H7 (cell line): ENCODE measurements around the gene PLD1. TPM values are rescaled to one million over a fixed set of nuclear protein-coding genes. Genes with fewer than 3 reads are reported as not detected.
"Not testable (repeated sequence)": the region's sequence is repeated elsewhere in the genome, so short reads cannot be mapped to it uniquely, and the experiment has no call there.

ENCODE experiments used
- DNase-seq: peaks from one replicate; pipeline ENCODE4 v3.0.0; 2012
- H3K27me3 ChIP-seq: 2 replicates; pipeline ENCODE4 v1.6.0; 2011; ENCODE audit warnings: mild to moderate bottlenecking, low read length; ENCODE audit not compliant: control insufficient read depth, insufficient read depth
- H3K36me3 ChIP-seq: replicated peaks from 2 replicates; pipeline ENCODE4 v1.5.1; 2011; ENCODE audit warnings: low read length; ENCODE audit not compliant: control insufficient read depth, insufficient read depth
- H3K4me3 ChIP-seq: 2 replicates; pipeline ENCODE4 v1.5.1; 2011; ENCODE audit warnings: low read depth, mild to moderate bottlenecking, control low read depth, low read length, moderate library complexity; ENCODE audit not compliant: insufficient read depth
- total RNA-seq: library from RNA; depleted of rRNA; stranded (reverse); fragments of >200 nt; shearing (Covaris generic); gene quantifications from 2 replicates; pipeline ENCODE4 v1.2.3, GENCODE V29; 2014; rRNA removed

PLD1 gene
- total RNA-seq, 1 experiment from 2014 or later = 2.3 TPM

DNA sequence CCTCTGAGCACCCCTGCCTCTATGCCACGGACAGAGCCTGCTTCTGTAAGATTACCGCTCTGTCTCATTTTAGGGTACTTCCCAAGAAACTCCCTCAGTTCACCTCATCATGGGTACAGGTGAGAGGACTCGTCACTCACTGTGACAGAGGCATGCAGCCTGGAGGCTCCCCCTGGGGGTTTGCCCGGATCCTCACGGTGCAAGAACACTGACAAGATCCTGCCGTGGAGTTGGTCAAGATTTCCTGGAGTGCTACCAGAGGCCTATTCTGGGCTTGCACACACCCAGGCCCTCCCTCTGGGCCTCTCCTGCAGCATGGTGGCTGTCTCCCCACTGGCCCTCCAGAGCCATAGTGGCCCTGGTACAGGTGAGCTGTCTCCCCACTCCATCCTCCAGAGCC is 247.0 kb downstream of the PLD1 start:
- no peaks in the 10 kb centered on the region for H3K27me3 ChIP-seq
- no peak overlapping the region for H3K4me3 ChIP-seq
- DNase-seq = no peak
- no peaks in the 10 kb centered on the region for H3K36me3 ChIP-seq

DNA sequence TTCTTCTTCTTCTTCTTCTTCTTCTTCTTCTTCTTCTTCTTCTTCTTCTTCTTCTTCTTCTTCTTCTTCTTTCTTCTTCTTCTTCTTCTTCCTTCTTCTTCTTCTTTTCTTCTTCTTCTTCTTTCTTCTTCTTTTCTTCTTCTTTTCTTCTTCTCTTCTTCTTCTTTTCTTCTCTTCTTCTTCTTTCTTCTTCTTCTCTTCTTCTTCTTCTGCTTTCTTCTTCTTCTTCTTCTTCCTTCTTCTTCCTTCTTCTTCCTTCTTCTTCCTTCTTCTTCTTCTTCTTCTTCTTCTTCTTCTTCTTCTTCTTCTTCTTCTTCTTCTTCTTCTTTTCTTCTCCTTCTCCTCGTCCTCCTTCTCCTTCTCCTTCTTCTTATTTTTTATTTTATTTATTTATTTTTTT is 247.8 kb downstream of the PLD1 start:
- not testable (repeated sequence) for H3K36me3 ChIP-seq, DNase-seq, H3K27me3 ChIP-seq, H3K4me3 ChIP-seq

DNA sequence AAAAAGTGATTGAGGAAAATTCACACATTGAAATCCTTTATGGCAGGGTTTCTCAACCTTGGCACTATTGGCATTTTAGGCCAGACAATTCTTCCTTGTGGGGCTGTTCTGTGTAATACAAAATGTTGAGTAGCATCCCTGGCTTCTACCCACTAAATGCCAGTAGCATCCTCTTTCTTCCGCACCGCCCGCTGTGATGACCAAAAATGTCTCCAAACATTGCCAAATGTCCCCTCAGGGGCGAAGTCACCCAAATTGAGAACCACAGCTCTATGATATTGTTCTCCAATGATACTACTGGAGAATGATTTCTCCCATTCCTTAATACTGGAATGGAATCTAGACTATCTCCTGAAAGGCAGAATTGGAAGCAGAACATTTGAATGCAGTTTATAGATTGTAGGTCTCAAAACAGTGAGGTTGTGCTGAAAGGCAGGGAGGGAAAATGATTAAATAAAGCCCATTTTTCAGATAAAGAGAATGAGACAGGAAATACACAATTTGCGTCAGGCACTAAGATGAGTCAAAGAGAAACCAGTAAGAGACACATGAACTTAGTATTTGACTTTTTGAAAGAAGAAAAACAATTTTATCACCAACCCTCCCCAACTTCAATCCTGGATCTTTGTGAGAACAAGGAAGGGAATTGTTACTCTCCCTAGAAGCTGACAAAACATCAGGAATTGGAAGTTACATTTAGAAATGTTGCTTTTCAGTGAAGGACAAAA is 248.5 kb downstream of the PLD1 start:
- DNase-seq = no peak
- no peaks in the 10 kb centered on the region for H3K36me3 ChIP-seq
- H3K27me3 ChIP-seq = no peaks in the 10 kb centered on the region
- H3K4me3 ChIP-seq = no peak overlapping the region

DNA sequence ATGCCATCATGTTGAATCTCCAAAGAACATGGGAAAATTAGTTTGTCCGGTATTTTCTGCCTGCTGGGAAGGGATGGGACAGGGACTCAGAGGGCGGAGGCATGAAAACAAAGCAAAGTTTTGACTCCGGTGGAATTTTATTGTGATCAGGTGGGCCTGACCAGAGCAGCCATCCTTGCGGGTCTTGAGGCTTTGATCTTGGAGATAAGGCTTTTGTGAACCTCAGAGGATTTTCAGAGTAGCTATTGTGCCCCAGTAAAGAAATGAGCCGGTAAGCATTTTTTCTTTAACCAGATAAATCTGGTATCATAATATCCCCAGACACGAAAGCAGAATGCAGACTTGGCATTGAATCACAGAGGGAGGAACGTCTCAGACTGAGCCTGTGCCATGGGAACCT is 250.7 kb downstream of the PLD1 start:
- no peak for DNase-seq
- Histone ChIP-seq H3K36me3 (no peaks in the 10 kb centered on the region), H3K4me3 (no peak overlapping the region), H3K27me3 (no peaks in the 10 kb centered on the region)

DNA sequence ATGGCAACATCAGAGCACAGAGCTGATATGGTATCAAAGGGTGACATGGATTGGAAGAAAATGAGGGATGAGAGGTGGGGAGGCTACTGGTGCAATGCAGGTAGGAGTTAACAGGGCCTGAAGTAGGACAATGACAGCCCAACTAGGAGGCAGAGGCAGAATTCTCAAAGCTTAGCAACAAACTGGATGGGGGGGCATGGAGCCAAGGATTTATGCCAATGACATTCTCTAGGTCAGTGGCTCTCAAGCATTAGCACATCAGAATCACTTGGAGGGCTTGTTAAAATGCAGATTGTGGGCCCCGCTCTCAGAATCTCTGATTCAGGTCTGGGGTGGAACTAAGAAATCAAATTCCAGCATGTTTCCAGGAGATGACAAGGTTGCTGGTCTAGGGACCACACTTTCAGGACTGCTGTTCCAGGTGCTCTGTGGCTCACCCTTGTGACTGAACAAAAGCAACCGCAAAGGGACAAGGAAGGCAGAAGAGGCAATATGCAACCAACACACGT is 252.0 kb downstream of the PLD1 start:
- no peaks in the 10 kb centered on the region for H3K27me3 ChIP-seq
- H3K4me3 ChIP-seq = no peak overlapping the region
- H3K36me3 ChIP-seq = no peaks in the 10 kb centered on the region
- DNase-seq = no peak

DNA sequence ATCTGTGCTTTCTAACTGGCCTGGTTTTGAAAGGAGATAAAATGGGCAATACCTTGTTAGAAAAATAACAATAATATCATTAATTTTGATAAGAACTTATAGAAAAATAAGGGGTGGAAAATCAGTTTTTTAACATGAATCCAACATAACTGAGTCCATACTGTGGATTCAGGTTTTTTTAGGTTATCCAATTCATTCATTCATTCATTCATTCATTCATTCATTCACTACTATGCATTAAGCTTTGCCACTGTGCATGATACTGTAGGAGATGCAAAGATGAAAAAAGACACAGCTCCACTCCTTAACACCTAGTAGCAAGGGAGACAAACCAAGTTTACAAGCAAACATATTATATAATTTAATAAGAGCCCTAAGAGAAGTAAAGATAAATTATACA is 253.1 kb downstream of the PLD1 start:
- Histone ChIP-seq H3K4me3 (no peak overlapping the region), H3K27me3 (no peaks in the 10 kb centered on the region), H3K36me3 (no peaks in the 10 kb centered on the region)
- no peak for DNase-seq

DNA sequence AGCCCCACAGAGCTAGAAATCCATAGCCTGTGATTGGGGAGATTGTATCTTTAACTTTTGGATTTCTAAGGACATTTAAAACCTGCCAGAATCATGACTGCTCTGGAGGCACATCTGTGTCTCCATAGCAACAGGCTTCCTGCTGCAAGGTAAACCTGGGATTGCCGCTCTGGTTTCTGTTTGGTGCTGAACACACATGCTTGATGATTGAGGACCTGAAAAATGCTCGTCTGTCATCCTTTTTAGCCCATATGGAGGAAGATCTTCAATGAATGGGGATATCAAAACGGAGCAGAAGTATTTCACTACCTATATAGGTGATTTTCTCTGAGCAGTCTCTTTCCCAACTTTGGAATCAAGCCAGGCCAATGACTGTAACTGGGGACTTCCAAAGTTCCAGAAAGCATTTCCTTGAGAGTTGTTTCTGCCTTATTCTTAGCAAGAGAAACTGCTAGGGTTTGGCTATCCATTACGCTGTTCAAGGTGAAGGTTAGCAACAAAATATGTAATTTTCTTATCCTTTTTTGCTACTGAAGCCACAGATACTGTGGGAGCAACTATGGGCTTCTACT is 253.6 kb downstream of the PLD1 start:
- no peak for DNase-seq
- H3K4me3 ChIP-seq = no peak overlapping the region
- no peaks in the 10 kb centered on the region for H3K27me3 ChIP-seq
- H3K36me3 ChIP-seq = no peaks in the 10 kb centered on the region

DNA sequence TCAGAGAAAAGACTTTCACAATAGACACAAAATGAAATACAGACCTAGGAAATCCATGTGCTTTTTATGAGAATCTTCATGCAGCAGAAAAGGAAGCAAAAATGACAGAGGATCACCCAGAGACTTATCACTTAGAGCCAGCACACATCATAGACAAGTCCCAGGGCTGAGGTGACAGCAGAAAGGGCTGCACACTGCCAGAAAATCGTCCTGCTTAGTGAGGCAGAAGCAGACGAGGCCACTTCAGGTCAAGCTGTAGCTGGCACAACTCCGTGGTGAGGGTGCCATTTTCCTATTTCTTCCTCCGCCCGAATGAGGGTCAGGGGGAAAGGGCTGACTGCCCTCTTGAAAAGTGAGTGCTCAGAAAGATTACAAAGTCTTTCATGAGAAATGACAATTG is 254.1 kb downstream of the PLD1 start:
- no peaks in the 10 kb centered on the region for H3K27me3 ChIP-seq
- DNase-seq = no peak
- H3K36me3 ChIP-seq = no peaks in the 10 kb centered on the region
- no peak overlapping the region for H3K4me3 ChIP-seq

DNA sequence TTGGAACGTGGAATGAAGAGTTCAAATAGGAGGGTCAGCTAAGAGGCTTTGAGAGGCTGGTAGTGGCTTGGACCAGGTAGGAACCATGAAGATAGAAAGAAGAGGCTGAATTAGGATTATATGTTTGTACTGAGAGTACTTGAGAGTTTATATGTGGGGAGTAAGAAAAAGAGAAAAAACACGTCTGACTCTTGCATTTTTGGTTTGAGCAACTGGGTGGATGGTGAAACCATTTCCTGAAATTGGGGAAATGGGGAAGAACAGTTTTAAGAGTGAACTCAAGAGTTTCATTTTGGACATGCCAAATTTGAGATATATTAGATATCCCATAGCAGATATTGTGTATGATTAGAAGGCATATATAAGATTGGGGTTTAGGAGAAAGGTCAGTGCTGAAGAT is 257.2 kb downstream of the PLD1 start:
- H3K4me3 ChIP-seq = no peak overlapping the region
- DNase-seq = no peak
- H3K36me3 ChIP-seq = no peaks in the 10 kb centered on the region
- H3K27me3 ChIP-seq = no peaks in the 10 kb centered on the region

DNA sequence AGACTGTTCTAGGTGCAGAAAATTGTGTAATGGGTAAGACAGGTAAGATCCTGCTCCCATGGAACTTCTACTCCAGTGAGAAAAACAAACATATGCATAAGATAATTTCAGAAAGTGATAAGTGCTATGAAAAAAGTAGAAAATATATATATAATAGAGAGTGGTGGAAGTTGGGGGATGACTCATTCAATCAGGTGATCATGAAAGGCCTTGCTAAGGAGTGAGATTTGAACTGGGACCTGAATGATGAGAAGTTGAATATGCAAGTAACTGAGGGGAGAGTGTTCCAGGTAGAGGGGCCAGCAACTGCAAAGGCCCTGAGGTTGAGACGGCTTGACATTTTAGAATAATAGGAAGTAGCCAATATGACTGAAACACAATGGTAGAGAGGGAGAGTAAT is 257.8 kb downstream of the PLD1 start:
- Histone ChIP-seq H3K27me3 (no peaks in the 10 kb centered on the region), H3K36me3 (no peaks in the 10 kb centered on the region)
- no peak for DNase-seq

DNA sequence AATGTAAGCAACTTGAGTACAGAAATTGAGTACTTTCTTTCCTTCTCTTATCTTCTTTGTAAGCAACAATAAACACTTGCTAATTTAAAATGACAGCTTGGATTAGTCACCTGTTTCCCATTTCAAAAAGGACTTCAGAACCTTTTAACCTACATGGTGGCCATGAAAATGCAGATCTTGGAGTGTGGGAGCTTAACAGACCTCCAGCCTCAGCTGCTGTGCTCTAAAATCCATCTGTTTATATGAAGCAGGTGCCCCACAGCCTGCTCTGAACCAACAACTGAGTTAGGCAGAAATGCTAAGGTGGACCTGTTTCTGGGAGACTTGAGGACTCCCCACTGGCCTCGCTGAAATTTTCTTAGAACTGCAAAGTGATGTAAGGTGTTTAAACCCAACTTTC is 259.0 kb downstream of the PLD1 start:
- H3K36me3 ChIP-seq = no peaks in the 10 kb centered on the region
- no peak overlapping the region for H3K4me3 ChIP-seq
- no peaks in the 10 kb centered on the region for H3K27me3 ChIP-seq
- DNase-seq = no peak

More for the DNA sequence above, 257.8 kb downstream of the PLD1 start:
- no peak overlapping the region for H3K4me3 ChIP-seq

Other genes starting within 250 kb of the PLD1 start
- gene TMEM212, start 32.9 kb upstream of the PLD1 start, total RNA-seq = not detected in 2 replicates
- 24.2 and 28.7 TPM in 2 replicates for gene FNDC3B, start 229.1 kb upstream of the PLD1 start, total RNA-seq